K562 (cell line): ENCODE results near the gene CHD6. TPM values are rescaled to one million over a fixed set of nuclear protein-coding genes. Genes with fewer than 3 reads are reported as not detected.
A peak's percentile ranks its signal among the peaks of the same experiment; 100 is the strongest.

ENCODE experiments used
- ATAC-seq: fragments of 200-7000 bp; cut with Tn5 transposase; 3 replicates; pipeline ENCODE4 v1.9.1; 2020; ENCODE audit warnings: moderate library complexity
- BruUV-seq: library from RNA; stranded (reverse); fragments of 400-500 nt; replicated peaks from 2 replicates; lab custom pipeline; 2021; lab: Mats Ljungman, UMichigan
- CTCF ChIA-PET: fragments of 300-600 bp; formaldehyde crosslinking; extraction: SDS; loops from one replicate; lab custom pipeline; 2021; ENCODE audit warnings: low intra/inter-chr PET ratio; lab: Yijun Ruan, JAX
- POLR2A ChIA-PET: fragments of 300-600, 350-650 bp; sonication (Branson Sonifier 250); formaldehyde crosslinking; extraction: SDS; loops from one replicate; lab custom pipeline; 2021; ENCODE audit warnings: antibody characterized with exemption, inconsistent platforms; lab: Yijun Ruan, JAX
- DNase-seq, 4 experiments: peaks; one replicate each; pipeline versions ENCODE4 v3.0.0 to v3.0.0-alpha.2; 2011 to 2018; ENCODE audit warnings: low spot score in 3 of 4, mixed read lengths in 3 of 4; ENCODE audit errors: extremely low read depth in 1 of 4
- FAIRE-seq: peaks from 2 replicates; lab custom pipeline; 2011; peaks lifted over from hg19 to GRCh38; lab: Jason Lieb, UNC
- H2AFZ ChIP-seq: 2 replicates; pipeline ENCODE4 v1.6.0; 2011; ENCODE audit warnings: low read depth, low read length, control low read depth, inconsistent platforms
- H3K27ac ChIP-seq: fragments of 200-600 bp; 3 replicates; pipeline ENCODE4 v1.8.0; 2011; ENCODE audit warnings: low read depth, mild to moderate bottlenecking, control low read depth, inconsistent platforms, low read length, moderate library complexity, mixed read lengths; ENCODE audit errors: extremely low read depth
- H3K27me3 ChIP-seq, 2 experiments: fragments of 300-600 bp in 1 of 2; 2 replicates in 1 of 2; 3 replicates in 1 of 2; pipeline versions ENCODE4 v1.6.0 to v1.8.0; 2011; ENCODE audit warnings: inconsistent platforms in 2 of 2, low read length in 2 of 2, mild to moderate bottlenecking in 1 of 2, mixed read lengths in 1 of 2, moderate library complexity in 1 of 2; ENCODE audit not compliant: control insufficient read depth in 2 of 2, insufficient read depth in 2 of 2
- H3K36me3 ChIP-seq: fragments of 300-600 bp; 3 replicates; pipeline ENCODE4 v1.8.0; 2011; ENCODE audit warnings: mild to moderate bottlenecking, low read length, inconsistent platforms; ENCODE audit not compliant: control insufficient read depth, insufficient read depth
- H3K4me1 ChIP-seq, 2 experiments: fragments of 200-600 bp in 1 of 2; replicated peaks in 1 of 2; 2 replicates in 1 of 2; 3 replicates in 1 of 2; pipeline versions ENCODE4 v1.5.1 to v1.8.0; 2011; ENCODE audit warnings: inconsistent platforms in 2 of 2, low read length in 2 of 2, mild to moderate bottlenecking in 1 of 2, mixed read lengths in 1 of 2, moderate library complexity in 1 of 2; ENCODE audit not compliant: control insufficient read depth in 2 of 2, insufficient read depth in 2 of 2
- H3K4me2 ChIP-seq: 2 replicates; pipeline ENCODE4 v1.6.1; 2011; ENCODE audit warnings: low read length, control low read depth, inconsistent platforms, mixed read lengths; ENCODE audit not compliant: insufficient read depth
- H3K4me3 ChIP-seq: fragments of 200-600 bp; sonication (generic), shearing (Covaris generic); 2 replicates; pipeline ENCODE4 v1.5.1; 2016; ENCODE audit warnings: control low read depth, inconsistent platforms
- H3K79me2 ChIP-seq: fragments of 200-600 bp; 3 replicates; pipeline ENCODE4 v1.8.0; 2011; ENCODE audit warnings: low read length, inconsistent platforms; ENCODE audit not compliant: control insufficient read depth, insufficient read depth
- H3K9ac ChIP-seq, 2 experiments: 2 replicates each; pipeline versions ENCODE4 v1.6.0 to v1.6.1; 2011; ENCODE audit warnings: low read depth in 2 of 2, low read length in 2 of 2, control low read depth in 1 of 2, inconsistent platforms in 1 of 2, mild to moderate bottlenecking in 1 of 2, mixed read lengths in 1 of 2; ENCODE audit not compliant: insufficient read depth in 1 of 2
- H3K9me1 ChIP-seq: one replicate; pipeline ENCODE4 v1.6.0; 2011; ENCODE audit warnings: inconsistent platforms, mild to moderate bottlenecking, low read length, moderate library complexity; ENCODE audit not compliant: control insufficient read depth, insufficient read depth
- H3K9me3 ChIP-seq: replicated peaks from 2 replicates; pipeline ENCODE4 v1.5.1; 2011; ENCODE audit warnings: low read depth, low read length, inconsistent platforms; ENCODE audit not compliant: control insufficient read depth, insufficient read depth
- H4K20me1 ChIP-seq: replicated peaks from 2 replicates; pipeline ENCODE4 v1.6.1; 2011; ENCODE audit warnings: low read length, inconsistent platforms, mixed read lengths; ENCODE audit not compliant: control insufficient read depth, insufficient read depth
- NFXL1 ChIP-seq: fragments of 450-650 bp; formaldehyde crosslinking; IDR thresholded peaks from 2 replicates; pipeline ENCODE4 v1.4.0; 2021; ENCODE audit warnings: mild to moderate bottlenecking
- ZNF316 ChIP-seq: fragments of 450-650 bp; IDR thresholded peaks from 2 replicates; pipeline ENCODE4 v1.6.1; 2016
- ZNF778 ChIP-seq: fragments of 450-650 bp; formaldehyde crosslinking; IDR thresholded peaks from 2 replicates; pipeline ENCODE4 v1.4.0; 2020; ENCODE audit warnings: mild to moderate bottlenecking, moderate library complexity
- WGBS: fragments of 100-300 bp; shearing (Covaris generic); methylation state at CpG from one replicate; pipeline ENCODE4 v1.1.6; 2016; ENCODE audit warnings: low coverage, mixed read lengths; ENCODE audit not compliant: insufficient coverage; ENCODE audit errors: missing lambda C conversion rate; 5-methylcytosine and 5-hydroxymethylcytosine counted together
- in situ Hi-C: fragments of 300-500 bp; cut with MboI; formaldehyde crosslinking; loops from 4 replicates; pipeline ENCODE4 v1.15.0; 2018; ENCODE audit warnings: inconsistent platforms, mixed read lengths
- intact Hi-C: fragments of 100-400 bp; cut with micrococcal nuclease; formaldehyde crosslinking; loops from 2 replicates; pipeline ENCODE4 v1.14.2; 2022
- polyA plus RNA-seq, 8 experiments: library from polyadenylated mRNA; depleted of rRNA in 4 of 8; stranded (reverse) in 5 of 8; unstranded in 3 of 8; fragments of >200 nt; fragmentation: Nextera tagmentation in 2 of 8; fragmentation: Illumina TruSeq in 1 of 8; extraction: Ambion mirVana in 2 of 8; extraction: Trizol in 1 of 8; gene quantifications; 2 replicates each; pipeline versions ENCODE4 v1.2.1 to v1.2.3, GENCODE V29; 2011 to 2014; ENCODE audit warnings: inconsistent platforms in 1 of 8, missing spikeins in 1 of 8
- total RNA-seq, 7 experiments: library from RNA; depleted of rRNA in 6 of 7; stranded (reverse); fragments of >200 nt in 6 of 7; fragmentation: Illumina TruSeq in 2 of 7; extraction: Trizol in 2 of 7; gene quantifications; 2 replicates each; pipeline versions ENCODE4 v1.2.1 to v1.2.3, GENCODE V29; 2011 to 2021; ENCODE audit warnings: low replicate concordance in 1 of 7
- TF ChIP-seq, protein P1 (sequence below): sonication (generic); formaldehyde crosslinking; IDR thresholded peaks from 2 replicates; pipeline ENCODE4 v1.8.0; 2023; ENCODE audit warnings: mild to moderate bottlenecking, missing genetic modification reagents

Gene CHD6
- total and polyA plus RNA-seq, 9 of the 15 experiments (the other 6 are each of a cell fraction or from before 2014, with no cell fraction given): 3.9 to 24.2 (median 12.8) TPM

DNA sequence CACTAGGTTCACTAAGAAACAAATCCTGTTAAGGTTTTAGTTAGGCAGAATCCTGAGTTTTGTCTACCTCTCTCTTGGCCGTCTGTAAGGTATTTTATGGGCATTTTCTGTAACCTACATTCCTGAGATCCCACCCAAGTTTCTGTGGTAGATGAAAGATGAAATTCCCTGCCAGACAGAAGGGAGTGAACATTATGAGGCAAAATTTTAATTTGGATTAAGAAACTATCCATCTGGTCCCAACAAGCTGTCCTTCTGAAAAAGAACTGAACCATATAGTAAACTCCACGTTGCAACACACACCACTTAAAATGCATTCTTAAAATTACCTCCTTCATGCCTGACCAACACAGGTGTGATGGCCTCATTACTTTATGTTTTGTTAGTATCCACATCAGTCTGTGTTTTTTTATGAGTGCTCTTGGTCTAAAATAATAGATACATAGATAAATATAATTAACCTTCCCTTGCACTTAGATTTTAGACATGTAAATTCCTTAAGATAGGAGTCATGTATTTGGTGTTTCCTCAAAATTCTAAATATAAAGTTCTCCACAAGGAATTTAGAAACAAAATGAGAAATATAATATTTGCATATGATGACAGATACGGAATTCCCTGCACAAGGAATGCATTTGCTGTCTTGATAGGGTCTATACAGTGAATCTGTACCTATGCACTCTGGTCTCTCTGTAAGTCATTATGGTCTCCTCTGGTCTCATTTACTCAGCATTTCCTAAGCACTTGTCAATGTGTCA, 86.5 kb downstream of the CHD6 start (continued):
- TF ChIP-seq, protein P1, sequence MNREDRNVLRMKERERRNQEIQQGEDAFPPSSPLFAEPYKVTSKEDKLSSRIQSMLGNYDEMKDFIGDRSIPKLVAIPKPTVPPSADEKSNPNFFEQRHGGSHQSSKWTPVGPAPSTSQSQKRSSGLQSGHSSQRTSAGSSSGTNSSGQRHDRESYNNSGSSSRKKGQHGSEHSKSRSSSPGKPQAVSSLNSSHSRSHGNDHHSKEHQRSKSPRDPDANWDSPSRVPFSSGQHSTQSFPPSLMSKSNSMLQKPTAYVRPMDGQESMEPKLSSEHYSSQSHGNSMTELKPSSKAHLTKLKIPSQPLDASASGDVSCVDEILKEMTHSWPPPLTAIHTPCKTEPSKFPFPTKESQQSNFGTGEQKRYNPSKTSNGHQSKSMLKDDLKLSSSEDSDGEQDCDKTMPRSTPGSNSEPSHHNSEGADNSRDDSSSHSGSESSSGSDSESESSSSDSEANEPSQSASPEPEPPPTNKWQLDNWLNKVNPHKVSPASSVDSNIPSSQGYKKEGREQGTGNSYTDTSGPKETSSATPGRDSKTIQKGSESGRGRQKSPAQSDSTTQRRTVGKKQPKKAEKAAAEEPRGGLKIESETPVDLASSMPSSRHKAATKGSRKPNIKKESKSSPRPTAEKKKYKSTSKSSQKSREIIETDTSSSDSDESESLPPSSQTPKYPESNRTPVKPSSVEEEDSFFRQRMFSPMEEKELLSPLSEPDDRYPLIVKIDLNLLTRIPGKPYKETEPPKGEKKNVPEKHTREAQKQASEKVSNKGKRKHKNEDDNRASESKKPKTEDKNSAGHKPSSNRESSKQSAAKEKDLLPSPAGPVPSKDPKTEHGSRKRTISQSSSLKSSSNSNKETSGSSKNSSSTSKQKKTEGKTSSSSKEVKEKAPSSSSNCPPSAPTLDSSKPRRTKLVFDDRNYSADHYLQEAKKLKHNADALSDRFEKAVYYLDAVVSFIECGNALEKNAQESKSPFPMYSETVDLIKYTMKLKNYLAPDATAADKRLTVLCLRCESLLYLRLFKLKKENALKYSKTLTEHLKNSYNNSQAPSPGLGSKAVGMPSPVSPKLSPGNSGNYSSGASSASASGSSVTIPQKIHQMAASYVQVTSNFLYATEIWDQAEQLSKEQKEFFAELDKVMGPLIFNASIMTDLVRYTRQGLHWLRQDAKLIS (CRISPR knock-in tag): no peak
- TF ChIP-seq ZNF778 (CRISPR knock-in tag): no peak

DNA sequence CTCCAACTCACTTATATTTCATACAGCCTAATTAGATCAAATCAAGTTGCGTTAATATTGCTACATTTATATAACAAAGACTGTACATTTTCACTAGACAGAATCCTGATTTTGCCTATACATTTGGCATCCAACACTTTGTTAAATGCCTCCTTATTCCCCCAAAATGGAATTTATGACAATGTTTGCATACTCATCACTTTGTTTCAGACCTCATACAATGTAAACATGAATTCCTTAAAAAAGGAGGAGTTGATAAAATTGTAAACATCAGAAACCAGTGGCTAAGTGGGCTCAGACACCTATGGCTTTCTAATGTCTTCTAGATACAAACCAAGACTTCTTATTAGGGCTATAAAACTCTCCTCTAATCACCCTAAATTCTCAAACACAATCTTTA, 87.3 kb downstream of the CHD6 start:
- ChIA-PET POLR2A (no interaction called here), CTCF (no interaction called here)
- FAIRE-seq: no peak
- WGBS: 71% methylated on average over 1 of the region's 1 CpG
- H3K27me3 ChIP-seq: no peaks in the 10 kb centered on the region
- peaks cover 13% of the 10 kb centered on the region for H3K79me2 ChIP-seq
- H3K4me3 ChIP-seq: no peak overlapping the region
- no peaks in the 10 kb centered on the region for H3K9me3 ChIP-seq
- no peak for ATAC-seq
- no peaks in the 10 kb centered on the region for H4K20me1 ChIP-seq
- TF ChIP-seq NFXL1 (CRISPR knock-in tag) (no peak), ZNF316 (peak; percentile 50)
- H3K9ac ChIP-seq: no peak overlapping the region
- no peak overlapping the region for H3K4me2 ChIP-seq
- no peak overlapping the region for H3K27ac ChIP-seq
- no TSS peak for BruUV-seq
- no peak overlapping the region for H2AFZ ChIP-seq
- intact Hi-C loops: no loop called here
- H3K4me1 ChIP-seq: peaks cover 0 to 17% of the 10 kb centered on the region in 2 experiments; a peak in 3 of 5 replicates
- no peak for DNase-seq
- H3K9me1 ChIP-seq: no peaks in the 10 kb centered on the region
- peaks cover 11% of the 10 kb centered on the region for H3K36me3 ChIP-seq
- in situ Hi-C loops: no loop called here
